ENCODE results near the gene MED22. TPM values are rescaled to one million over a fixed set of nuclear protein-coding genes. Genes with fewer than 3 reads are reported as not detected.
"Not testable (repeated sequence)": the region's sequence is repeated elsewhere in the genome, so short reads cannot be mapped to it uniquely, and the experiment has no call there.

The MED22 gene
- total RNA-seq, 2 experiments from 2014 or later = 42.3 to 45.2 TPM

GRCh38 chr9:133382507-133383141 lies 34.7 kb upstream of the MED22 start:
- DNase-seq = no peak
- Mint-ChIP-seq H3K27ac (no peak overlapping the region), H3K4me1 (no peaks in the 10 kb centered on the region), H3K27me3 (no peaks in the 10 kb centered on the region), H3K9me3 (no peaks in the 10 kb centered on the region), H3K36me3 (no peaks in the 10 kb centered on the region), H3K4me3 (no peak overlapping the region)

GRCh38 chr9:133380734-133381133 lies 32.8 kb upstream of the MED22 start:
- Mint-ChIP-seq H3K9me3 (no peaks in the 10 kb centered on the region), H3K36me3 (no peaks in the 10 kb centered on the region), H3K4me1 (no peaks in the 10 kb centered on the region), H3K4me3 (no peak overlapping the region), H3K27ac (no peak overlapping the region), H3K27me3 (peaks cover 3% of the 10 kb centered on the region)
- DNase-seq = no peak

- DNase-seq = no peak
- H3K9me3 Mint-ChIP-seq = no peaks in the 10 kb centered on the region
- peaks cover 2% of the 10 kb centered on the region for H3K4me1 Mint-ChIP-seq
- peaks cover 3% of the 10 kb centered on the region for H3K27me3 Mint-ChIP-seq
- no peak overlapping the region for H3K4me3 Mint-ChIP-seq
- peaks cover 6% of the 10 kb centered on the region for H3K36me3 Mint-ChIP-seq
- no peak overlapping the region for H3K27ac Mint-ChIP-seq
Measured at GRCh38 chr9:133379153-133380086, 31.5 kb upstream of the MED22 start.

- H3K36me3 Mint-ChIP-seq = peaks cover 11% of the 10 kb centered on the region
- DNase-seq = no peak
- peaks cover 3% of the 10 kb centered on the region for H3K27me3 Mint-ChIP-seq
- no peaks in the 10 kb centered on the region for H3K9me3 Mint-ChIP-seq
- H3K4me3 Mint-ChIP-seq = no peak overlapping the region
- no peak overlapping the region for H3K27ac Mint-ChIP-seq
- H3K4me1 Mint-ChIP-seq = peaks cover 6% of the 10 kb centered on the region
Measured at GRCh38 chr9:133378408-133378962, 30.6 kb upstream of the MED22 start.

GRCh38 chr9:133377721-133378216 lies 29.8 kb upstream of the MED22 start:
- Mint-ChIP-seq H3K4me3 (no peak overlapping the region), H3K27me3 (peaks cover 3% of the 10 kb centered on the region), H3K27ac (no peak overlapping the region), H3K36me3 (peaks cover 17% of the 10 kb centered on the region), H3K4me1 (peaks cover 11% of the 10 kb centered on the region), H3K9me3 (no peaks in the 10 kb centered on the region)
- DNase-seq = no peak

GRCh38 chr9:133377280-133377679 lies 29.3 kb upstream of the MED22 start:
- not testable (repeated sequence) for H3K9me3 Mint-ChIP-seq, H3K27ac Mint-ChIP-seq, H3K27me3 Mint-ChIP-seq, DNase-seq
- Mint-ChIP-seq H3K4me3 (peak overlapping the region; percentile 57), H3K36me3 (peaks cover 22% of the 10 kb centered on the region), H3K4me1 (peaks cover 16% of the 10 kb centered on the region)

GRCh38 chr9:133375724-133376654 lies 28.1 kb upstream of the MED22 start, which contains the start of the genes STKLD1 and SURF4:
Gene STKLD1 (plus strand): TSS chr9:133376366. CDS start chr9:133376474, 108 bp downstream.
Gene SURF4 (minus strand): TSS chr9:133376060. CDS start chr9:133375969, 91 bp downstream.
- Mint-ChIP-seq H3K4me1 (peaks cover 28% of the 10 kb centered on the region), H3K27ac (peak within 1 kb of the TSS; percentile 98), H3K9me3 (no peaks in the 10 kb centered on the region), H3K36me3 (peaks cover 29% of the 10 kb centered on the region), H3K4me3 (peak within 1 kb of the TSS; percentile 98), H3K27me3 (peaks cover 3% of the 10 kb centered on the region)
- peak; percentile 97 for DNase-seq

GRCh38 chr9:133375116-133375723 lies 27.3 kb upstream of the MED22 start:
- H3K27me3 Mint-ChIP-seq = peaks cover 3% of the 10 kb centered on the region
- peak; percentile 43 for DNase-seq
- peaks cover 35% of the 10 kb centered on the region for H3K4me1 Mint-ChIP-seq
- H3K27ac Mint-ChIP-seq = peak overlapping the region; percentile 98
- no peaks in the 10 kb centered on the region for H3K9me3 Mint-ChIP-seq
- H3K4me3 Mint-ChIP-seq = peak overlapping the region; percentile 98
- H3K36me3 Mint-ChIP-seq = peaks cover 36% of the 10 kb centered on the region

- peaks cover 42% of the 10 kb centered on the region for H3K36me3 Mint-ChIP-seq
- peaks cover 3% of the 10 kb centered on the region for H3K27me3 Mint-ChIP-seq
- DNase-seq = no peak
- H3K9me3 Mint-ChIP-seq = no peaks in the 10 kb centered on the region
- H3K27ac Mint-ChIP-seq = peak overlapping the region; percentile 98
- H3K4me1 Mint-ChIP-seq = peaks cover 41% of the 10 kb centered on the region
- H3K4me3 Mint-ChIP-seq = peak overlapping the region; percentile 98
Measured at GRCh38 chr9:133374612-133375115, 26.7 kb upstream of the MED22 start.

- Mint-ChIP-seq H3K27ac (peak overlapping the region; percentile 95), H3K9me3 (no peaks in the 10 kb centered on the region), H3K4me1 (peaks cover 60% of the 10 kb centered on the region), H3K27me3 (peaks cover under 1% of the 10 kb centered on the region), H3K36me3 (peaks cover 56% of the 10 kb centered on the region), H3K4me3 (peak overlapping the region; percentile 77)
- no peak for DNase-seq
Measured at GRCh38 chr9:133372144-133372543, 24.2 kb upstream of the MED22 start.

- Mint-ChIP-seq H3K36me3 (peaks cover 56% of the 10 kb centered on the region), H3K27me3 (no peaks in the 10 kb centered on the region), H3K4me1 (peaks cover 60% of the 10 kb centered on the region), H3K4me3 (peak overlapping the region; percentile 77), H3K9me3 (no peaks in the 10 kb centered on the region), H3K27ac (peak overlapping the region; percentile 95)
- DNase-seq = peak; percentile 80
Measured at GRCh38 chr9:133371261-133371711, 23.4 kb upstream of the MED22 start.

GRCh38 chr9:133370685-133371084 lies 22.8 kb upstream of the MED22 start:
- no peaks in the 10 kb centered on the region for H3K9me3 Mint-ChIP-seq
- DNase-seq = peak; percentile 49

GRCh38 chr9:133369933-133370332 lies 22.0 kb upstream of the MED22 start:
- peaks cover 60% of the 10 kb centered on the region for H3K4me1 Mint-ChIP-seq
- no peaks in the 10 kb centered on the region for H3K27me3 Mint-ChIP-seq
- DNase-seq = no peak
- H3K4me3 Mint-ChIP-seq = peak overlapping the region; percentile 77
- peak overlapping the region; percentile 95 for H3K27ac Mint-ChIP-seq
- no peaks in the 10 kb centered on the region for H3K9me3 Mint-ChIP-seq
- H3K36me3 Mint-ChIP-seq = peaks cover 55% of the 10 kb centered on the region

More at GRCh38 chr9:133370685-133371084, 22.8 kb upstream of the MED22 start:
- Mint-ChIP-seq H3K27me3 (no peaks in the 10 kb centered on the region), H3K27ac (peak overlapping the region; percentile 95), H3K4me1 (peaks cover 60% of the 10 kb centered on the region), H3K36me3 (peaks cover 56% of the 10 kb centered on the region), H3K4me3 (peak overlapping the region; percentile 77)
